A673 (cell line): Measurements from ENCODE around the gene SST.

ENCODE experiments used
- EZH2 ChIP-seq: fragments of 200-600 bp; sonication (generic); IDR thresholded peaks from 2 replicates; pipeline ENCODE4 v1.6.1; 2017; ENCODE audit warnings: borderline replicate concordance, low read depth, mild to moderate bottlenecking, mixed read lengths, antibody characterized with exemption, low read length; ENCODE audit not compliant: poor library complexity, severe bottlenecking
- TF ChIP-seq, protein P1 (sequence below): fragments of 300-800, 200-600 bp; sonication (generic); conservative IDR thresholded peaks from 2 replicates; pipeline ENCODE4 v1.5.1; 2017; ENCODE audit warnings: low read depth, mild to moderate bottlenecking, antibody characterized with exemption, low read length, moderate library complexity, mixed read lengths

DNA sequence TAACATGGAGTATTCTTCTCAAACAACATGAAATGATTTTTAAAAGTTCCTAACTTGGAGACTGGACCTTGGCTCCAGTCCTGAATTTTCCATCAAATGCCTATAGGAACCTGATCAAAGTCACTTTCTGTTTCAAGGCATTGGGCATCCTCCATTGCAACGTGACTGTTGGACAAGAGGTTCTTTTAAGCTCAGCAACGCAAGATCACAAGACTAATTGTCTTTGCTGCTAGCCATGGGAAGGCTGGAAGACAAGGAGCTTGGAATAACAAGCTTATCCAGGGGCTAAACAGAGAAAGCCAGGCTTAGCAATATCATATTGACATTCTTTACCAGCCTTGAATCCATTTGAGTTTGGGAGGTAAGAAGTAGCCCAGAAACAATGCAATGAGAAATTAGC is 48.3 kb downstream of the SST start:
- TF ChIP-seq EZH2, result no peak
- TF ChIP-seq, protein P1, sequence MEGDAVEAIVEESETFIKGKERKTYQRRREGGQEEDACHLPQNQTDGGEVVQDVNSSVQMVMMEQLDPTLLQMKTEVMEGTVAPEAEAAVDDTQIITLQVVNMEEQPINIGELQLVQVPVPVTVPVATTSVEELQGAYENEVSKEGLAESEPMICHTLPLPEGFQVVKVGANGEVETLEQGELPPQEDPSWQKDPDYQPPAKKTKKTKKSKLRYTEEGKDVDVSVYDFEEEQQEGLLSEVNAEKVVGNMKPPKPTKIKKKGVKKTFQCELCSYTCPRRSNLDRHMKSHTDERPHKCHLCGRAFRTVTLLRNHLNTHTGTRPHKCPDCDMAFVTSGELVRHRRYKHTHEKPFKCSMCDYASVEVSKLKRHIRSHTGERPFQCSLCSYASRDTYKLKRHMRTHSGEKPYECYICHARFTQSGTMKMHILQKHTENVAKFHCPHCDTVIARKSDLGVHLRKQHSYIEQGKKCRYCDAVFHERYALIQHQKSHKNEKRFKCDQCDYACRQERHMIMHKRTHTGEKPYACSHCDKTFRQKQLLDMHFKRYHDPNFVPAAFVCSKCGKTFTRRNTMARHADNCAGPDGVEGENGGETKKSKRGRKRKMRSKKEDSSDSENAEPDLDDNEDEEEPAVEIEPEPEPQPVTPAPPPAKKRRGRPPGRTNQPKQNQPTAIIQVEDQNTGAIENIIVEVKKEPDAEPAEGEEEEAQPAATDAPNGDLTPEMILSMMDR, result no peak
